ENCODE data around the gene RBM17. TPM values are rescaled to one million over a fixed set of nuclear protein-coding genes. Genes with fewer than 3 reads are reported as not detected.
A peak's percentile ranks its signal among the peaks of the same experiment; 100 is the strongest.

The RBM17 gene
- total RNA-seq, 4 donors from 2014 or later: 64.4 to 163 (median 146) TPM

DNA sequence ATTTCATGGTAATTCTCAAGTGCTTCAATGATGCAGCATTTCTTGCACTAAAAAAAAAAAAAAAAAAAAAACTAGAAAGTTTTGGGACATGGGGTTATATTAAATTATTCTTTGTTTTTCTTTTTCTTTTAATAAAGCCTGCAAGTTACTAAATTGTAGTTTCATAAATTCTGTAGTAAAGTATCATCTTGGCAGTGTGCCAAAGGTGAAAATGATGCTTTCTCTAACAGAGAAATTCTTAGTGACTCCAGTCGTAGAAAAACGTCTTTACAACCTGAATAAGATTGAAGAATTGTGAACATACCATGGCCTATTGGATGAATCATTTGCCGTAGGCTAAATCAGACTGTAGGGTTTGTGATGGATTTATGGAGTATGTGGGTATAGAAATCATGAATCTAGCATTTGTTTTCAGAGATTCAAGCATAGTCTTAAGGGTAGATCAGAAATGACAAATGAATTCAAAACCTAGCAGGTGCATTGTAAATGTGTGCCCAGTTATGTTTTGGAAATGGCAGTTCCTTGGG lies 27.1 kb downstream of the RBM17 start:
- no peak overlapping the region for H3K4me3 ChIP-seq
- intact Hi-C loops (cut with DNase I; ENCODE audit: low total_unique reads): loop anchor here (5.0 kb wide), 1 partner anchor 36 kb away; no protein-coding TSS in a partner anchor
- H3K9me3 ChIP-seq: no peaks in the 10 kb centered on the region
- TF ChIP-seq, protein P1, sequence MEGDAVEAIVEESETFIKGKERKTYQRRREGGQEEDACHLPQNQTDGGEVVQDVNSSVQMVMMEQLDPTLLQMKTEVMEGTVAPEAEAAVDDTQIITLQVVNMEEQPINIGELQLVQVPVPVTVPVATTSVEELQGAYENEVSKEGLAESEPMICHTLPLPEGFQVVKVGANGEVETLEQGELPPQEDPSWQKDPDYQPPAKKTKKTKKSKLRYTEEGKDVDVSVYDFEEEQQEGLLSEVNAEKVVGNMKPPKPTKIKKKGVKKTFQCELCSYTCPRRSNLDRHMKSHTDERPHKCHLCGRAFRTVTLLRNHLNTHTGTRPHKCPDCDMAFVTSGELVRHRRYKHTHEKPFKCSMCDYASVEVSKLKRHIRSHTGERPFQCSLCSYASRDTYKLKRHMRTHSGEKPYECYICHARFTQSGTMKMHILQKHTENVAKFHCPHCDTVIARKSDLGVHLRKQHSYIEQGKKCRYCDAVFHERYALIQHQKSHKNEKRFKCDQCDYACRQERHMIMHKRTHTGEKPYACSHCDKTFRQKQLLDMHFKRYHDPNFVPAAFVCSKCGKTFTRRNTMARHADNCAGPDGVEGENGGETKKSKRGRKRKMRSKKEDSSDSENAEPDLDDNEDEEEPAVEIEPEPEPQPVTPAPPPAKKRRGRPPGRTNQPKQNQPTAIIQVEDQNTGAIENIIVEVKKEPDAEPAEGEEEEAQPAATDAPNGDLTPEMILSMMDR (IDR thresholded peaks at IDR 0.05): no peak
- no peak for TF ChIP-seq POLR2A (IDR thresholded peaks at IDR 0.05)
- H3K4me1 ChIP-seq: no peaks in the 10 kb centered on the region
- H3K36me3 ChIP-seq: no peaks in the 10 kb centered on the region
- H3K27ac ChIP-seq: peak overlapping the region in 1 of 2 donors; percentile 39
- H3K27me3 ChIP-seq: no peaks in the 10 kb centered on the region
- no peak for DNase-seq

DNA sequence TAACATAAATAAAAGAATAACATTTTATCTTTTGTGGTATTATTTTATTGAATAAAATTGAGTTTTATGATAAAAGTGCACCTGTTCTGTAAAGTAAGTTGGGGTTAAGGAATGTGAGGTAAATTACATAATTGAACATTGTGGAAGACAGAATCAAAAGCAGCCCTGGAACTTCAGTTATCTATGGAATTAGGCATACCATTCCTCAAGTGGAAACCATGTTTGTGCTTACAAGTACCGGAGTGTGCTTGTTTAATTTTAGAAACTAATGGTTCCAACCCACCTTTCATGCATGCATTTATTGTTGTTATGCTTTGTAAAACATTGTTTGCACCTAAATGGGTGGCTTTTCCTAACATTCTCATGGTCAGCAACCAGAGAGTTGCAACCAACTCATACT lies 28.0 kb downstream of the RBM17 start:
- no peaks in the 10 kb centered on the region for H3K9me3 ChIP-seq
- no peak overlapping the region for H3K4me3 ChIP-seq
- intact Hi-C loops (cut with DNase I; ENCODE audit: low total_unique reads): loop anchor here (5.0 kb wide), 1 partner anchor 35 kb away; no protein-coding TSS in a partner anchor
- DNase-seq: no peak
- no peaks in the 10 kb centered on the region for H3K36me3 ChIP-seq
- TF ChIP-seq, protein P1 (IDR thresholded peaks at IDR 0.05): no peak
- no peak for TF ChIP-seq POLR2A (IDR thresholded peaks at IDR 0.05)
- no peaks in the 10 kb centered on the region for H3K27me3 ChIP-seq
- no peaks in the 10 kb centered on the region for H3K4me1 ChIP-seq
- H3K27ac ChIP-seq: no peak overlapping the region

DNA sequence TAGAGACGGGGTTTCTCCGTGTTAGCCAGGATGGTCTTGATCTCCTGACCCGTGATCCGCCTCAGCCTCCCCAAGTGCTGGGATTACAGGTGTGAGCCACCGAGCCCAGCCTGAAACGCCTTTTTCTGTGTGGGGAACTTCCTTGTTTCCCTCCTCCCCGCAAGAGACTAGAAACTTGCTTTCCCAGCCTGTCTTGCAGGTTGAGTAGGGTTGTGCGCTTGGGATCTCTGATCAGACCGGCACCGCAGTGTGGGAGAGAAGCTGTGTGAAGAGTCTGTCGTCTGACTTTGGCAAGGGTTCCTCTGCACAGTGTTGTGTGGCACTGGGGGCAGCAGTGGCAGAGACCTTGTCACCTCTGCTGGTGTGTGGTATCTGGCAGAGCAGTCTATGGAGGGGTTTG lies 28.9 kb downstream of the RBM17 start:
- H3K4me1 ChIP-seq: no peaks in the 10 kb centered on the region
- no peak overlapping the region for H3K27ac ChIP-seq
- intact Hi-C loops (cut with DNase I; ENCODE audit: low total_unique reads): loop anchor here (5.0 kb wide), 1 partner anchor 35 kb away; no protein-coding TSS in a partner anchor
- H3K9me3 ChIP-seq: no peaks in the 10 kb centered on the region
- TF ChIP-seq POLR2A (IDR thresholded peaks at IDR 0.05): no peak
- TF ChIP-seq, protein P1 (IDR thresholded peaks at IDR 0.05): no peak
- DNase-seq: no peak
- H3K36me3 ChIP-seq: no peaks in the 10 kb centered on the region
- no peak overlapping the region for H3K4me3 ChIP-seq
- H3K27me3 ChIP-seq: no peaks in the 10 kb centered on the region

DNA sequence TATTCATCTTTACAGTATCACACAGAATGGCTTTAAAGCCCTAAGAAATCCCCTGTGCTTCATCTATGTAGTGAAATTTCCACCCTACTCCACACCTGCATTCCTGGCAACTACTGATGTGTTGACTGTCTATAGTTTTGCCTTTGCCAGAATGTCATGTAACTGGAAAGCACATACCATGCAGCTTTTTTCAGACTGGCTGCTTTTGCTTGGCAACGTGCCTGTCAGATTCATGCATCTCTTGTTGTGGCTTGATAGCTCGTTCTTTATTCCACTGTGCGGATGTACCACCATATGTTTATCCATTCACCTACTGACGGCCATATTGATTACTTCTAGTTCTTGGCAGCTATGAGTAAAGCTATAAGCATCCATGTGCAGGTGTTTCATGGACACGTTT lies 30.6 kb downstream of the RBM17 start:
- H3K4me3 ChIP-seq: no peak overlapping the region
- no peak for TF ChIP-seq POLR2A (IDR thresholded peaks at IDR 0.05)
- TF ChIP-seq, protein P1 (IDR thresholded peaks at IDR 0.05): no peak
- H3K9me3 ChIP-seq: no peaks in the 10 kb centered on the region
- H3K27me3 ChIP-seq: no peaks in the 10 kb centered on the region
- intact Hi-C loops (cut with DNase I; ENCODE audit: low total_unique reads): loop anchor here (5.0 kb wide), 1 partner anchor 33 kb away; no protein-coding TSS in a partner anchor
- no peaks in the 10 kb centered on the region for H3K4me1 ChIP-seq
- DNase-seq: no peak
- no peaks in the 10 kb centered on the region for H3K36me3 ChIP-seq
- no peak overlapping the region for H3K27ac ChIP-seq

DNA sequence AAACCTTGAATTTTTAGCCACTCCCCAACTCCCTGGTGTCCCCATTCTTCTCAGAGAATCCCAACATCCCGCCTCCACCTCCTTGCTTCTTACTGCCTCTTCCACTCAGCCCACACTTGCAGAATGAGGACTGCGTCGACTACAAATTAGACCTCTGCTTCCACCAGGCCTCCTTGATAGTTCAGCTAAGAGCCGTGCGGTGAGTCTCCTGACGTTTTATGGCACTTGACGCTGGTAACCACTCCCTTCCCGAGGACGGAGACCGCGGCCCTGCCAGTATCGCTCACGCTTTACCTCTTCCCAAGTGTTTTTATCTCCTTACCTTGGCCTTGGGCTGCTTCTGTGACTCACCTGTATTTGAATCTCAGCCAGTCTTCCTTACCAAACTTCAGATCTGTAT lies 31.1 kb downstream of the RBM17 start:
- Histone ChIP-seq H3K4me1 (no peaks in the 10 kb centered on the region), H3K27ac (peak overlapping the region; percentile 50 to 78), H3K4me3 (no peak overlapping the region), H3K36me3 (no peaks in the 10 kb centered on the region), H3K9me3 (no peaks in the 10 kb centered on the region), H3K27me3 (no peaks in the 10 kb centered on the region)
- TF ChIP-seq, protein P1 (IDR thresholded peaks at IDR 0.05): no peak
- no peak for TF ChIP-seq POLR2A (IDR thresholded peaks at IDR 0.05)
- DNase-seq: no peak
- intact Hi-C loops (cut with DNase I; ENCODE audit: low total_unique reads): loop anchor here (5.0 kb wide), 1 partner anchor 32 kb away; no protein-coding TSS in a partner anchor
